Suprapubic skin (tissue), 4 donors: ENCODE results near the gene TTC28. TPM values are rescaled to one million over a fixed set of nuclear protein-coding genes. Genes with fewer than 3 reads are reported as not detected.

ENCODE experiments used
- DNase-seq, 2 donors: peaks; one replicate each; pipeline ENCODE4 v3.0.0-alpha.2; 2019; ENCODE audit warnings: low spot score in 2 of 2
- H3K27ac ChIP-seq: fragments of 200-600 bp; sonication (generic); one replicate; pipeline ENCODE4 v1.5.1; 2019
- H3K27me3 ChIP-seq: fragments of 200-600 bp; sonication (generic); one replicate; pipeline ENCODE4 v1.5.1; 2019
- H3K36me3 ChIP-seq: fragments of 200-600 bp; sonication (generic); one replicate; pipeline ENCODE4 v1.5.1; 2019
- H3K4me1 ChIP-seq: fragments of 200-600 bp; sonication (generic); one replicate; pipeline ENCODE4 v1.5.1; 2019
- H3K4me3 ChIP-seq: fragments of 200-600 bp; sonication (generic); one replicate; pipeline ENCODE4 v1.5.1; 2019; ENCODE audit warnings: mild to moderate bottlenecking
- H3K9me3 ChIP-seq: fragments of 200-600 bp; sonication (generic); one replicate; pipeline ENCODE4 v1.5.1; 2019
- CTCF ChIP-seq, 2 donors: fragments of 200-600 bp in 1 of 2; fragments of 450-650 bp in 1 of 2; sonication (generic) in 1 of 2; IDR thresholded peaks; one replicate each; pipeline ENCODE4 v1.5.1; 2016 to 2019; ENCODE audit warnings: antibody characterized with exemption in 2 of 2, mild to moderate bottlenecking in 1 of 2, moderate library complexity in 1 of 2
- EP300 ChIP-seq: sonication (generic); formaldehyde crosslinking; IDR thresholded peaks from one replicate; pipeline ENCODE4 v1.6.1; 2017; ENCODE audit warnings: antibody characterized with exemption
- POLR2A ChIP-seq, 2 donors: fragments of 450-650 bp; IDR thresholded peaks; one replicate each; pipeline ENCODE4 v1.6.1; 2017; ENCODE audit warnings: antibody characterized with exemption in 2 of 2, mild to moderate bottlenecking in 2 of 2, moderate library complexity in 2 of 2
- POLR2AphosphoS5 ChIP-seq, 3 donors: sonication (generic); formaldehyde crosslinking; IDR thresholded peaks; one replicate each; pipeline ENCODE4 v1.6.1; 2017; ENCODE audit warnings: antibody characterized with exemption in 3 of 3
- WGBS: methylation state at CpG from one replicate; pipeline ENCODE4 v1.1.5; 2018; 5-methylcytosine and 5-hydroxymethylcytosine counted together
- total RNA-seq, 4 donors: library from RNA; depleted of rRNA; stranded (reverse); fragments of >200 nt; gene quantifications; one replicate each; pipeline ENCODE4 v1.1.0, GENCODE V29; 2016

Gene TTC28
- total RNA-seq, 4 donors from 2014 or later, result 8.1 to 23.1 (median 11.7) TPM

DNA sequence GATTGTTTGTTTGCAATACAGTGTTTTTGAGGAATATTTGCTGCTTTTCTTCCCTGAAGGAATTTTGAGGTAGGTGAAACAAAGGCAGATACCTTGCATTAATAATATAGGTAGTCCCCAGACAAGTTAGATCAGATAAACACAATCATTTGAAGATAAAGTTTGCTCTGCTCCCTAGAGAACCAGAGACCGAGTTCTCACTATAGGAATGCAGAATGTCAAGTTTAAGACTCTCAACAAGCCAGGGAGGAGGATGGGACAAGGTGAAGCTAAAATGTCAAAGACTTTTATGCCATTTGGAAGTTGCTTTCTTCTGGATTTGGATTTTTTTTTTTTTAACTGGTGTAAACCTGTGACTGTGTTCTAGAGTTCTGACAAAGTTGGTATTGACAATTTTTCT, 364.7 kb downstream of the TTC28 start:
- no peak for DNase-seq
- no peak overlapping the region for H3K4me3 ChIP-seq
- TF ChIP-seq EP300 (no peak), POLR2AphosphoS5 (IDR thresholded peaks at IDR 0.05) (no peak), POLR2A (IDR thresholded peaks at IDR 0.05) (no peak), CTCF (IDR thresholded peaks at IDR 0.05) (no peak)
- no peak overlapping the region for H3K27ac ChIP-seq
- no peaks in the 10 kb centered on the region for H3K9me3 ChIP-seq
- H3K36me3 ChIP-seq, result no peaks in the 10 kb centered on the region
- H3K4me1 ChIP-seq, result peaks cover 1% of the 10 kb centered on the region
- H3K27me3 ChIP-seq, result no peaks in the 10 kb centered on the region
- 88% methylated on average over 1 of the region's 1 CpG for WGBS

GRCh38 chr22:28310299-28310698, 369.3 kb downstream of the TTC28 start:
- H3K4me1 ChIP-seq, result no peaks in the 10 kb centered on the region
- no peaks in the 10 kb centered on the region for H3K9me3 ChIP-seq
- TF ChIP-seq EP300 (no peak), POLR2AphosphoS5 (IDR thresholded peaks at IDR 0.05) (no peak), CTCF (IDR thresholded peaks at IDR 0.05) (no peak), POLR2A (IDR thresholded peaks at IDR 0.05) (no peak)
- no peaks in the 10 kb centered on the region for H3K36me3 ChIP-seq
- H3K27me3 ChIP-seq, result no peaks in the 10 kb centered on the region
- no peak overlapping the region for H3K4me3 ChIP-seq
- 88% methylated on average over 1 of the region's 1 CpG for WGBS
- H3K27ac ChIP-seq, result no peak overlapping the region
- DNase-seq, result no peak

DNA sequence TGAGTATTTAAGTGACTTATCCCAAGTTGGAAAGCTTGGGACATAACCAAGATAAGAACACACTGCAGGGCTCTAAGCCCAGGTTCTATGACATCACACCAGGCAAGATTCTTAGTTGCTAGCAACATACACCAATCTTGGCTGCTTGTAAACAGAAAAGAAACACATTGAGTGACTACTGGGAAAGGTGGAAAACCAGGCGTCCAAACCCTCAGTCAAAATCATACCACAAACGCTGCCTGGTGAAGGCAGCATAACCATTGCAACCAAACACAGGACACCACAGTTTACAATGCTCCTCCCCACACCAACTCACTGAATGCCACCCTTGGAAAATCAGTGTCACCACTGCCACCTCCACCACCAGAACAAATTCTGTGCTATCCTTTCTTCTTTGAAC, 379.9 kb downstream of the TTC28 start:
- Histone ChIP-seq H3K27ac (no peak overlapping the region), H3K4me3 (no peak overlapping the region), H3K9me3 (no peaks in the 10 kb centered on the region), H3K36me3 (no peaks in the 10 kb centered on the region), H3K4me1 (no peaks in the 10 kb centered on the region), H3K27me3 (no peaks in the 10 kb centered on the region)
- WGBS, result 49% methylated on average over 2 of the region's 2 CpGs
- no peak for DNase-seq
- TF ChIP-seq POLR2AphosphoS5 (IDR thresholded peaks at IDR 0.05) (no peak), CTCF (IDR thresholded peaks at IDR 0.05) (no peak), EP300 (no peak), POLR2A (IDR thresholded peaks at IDR 0.05) (no peak)

- no peak overlapping the region for H3K4me3 ChIP-seq
- TF ChIP-seq POLR2A (IDR thresholded peaks at IDR 0.05), result no peak
- no peak for TF ChIP-seq EP300
- TF ChIP-seq POLR2AphosphoS5 (IDR thresholded peaks at IDR 0.05), result no peak
- TF ChIP-seq CTCF (IDR thresholded peaks at IDR 0.05), result no peak
- no peak for DNase-seq
- no peak overlapping the region for H3K27ac ChIP-seq
- H3K4me1 ChIP-seq, result no peaks in the 10 kb centered on the region
- 85% methylated on average over 3 of the region's 3 CpGs for WGBS
- no peaks in the 10 kb centered on the region for H3K36me3 ChIP-seq
- no peaks in the 10 kb centered on the region for H3K27me3 ChIP-seq
- H3K9me3 ChIP-seq, result no peaks in the 10 kb centered on the region
These were observed 380.3 kb downstream of the TTC28 start for GRCh38 chr22:28299309-28299708.

DNA sequence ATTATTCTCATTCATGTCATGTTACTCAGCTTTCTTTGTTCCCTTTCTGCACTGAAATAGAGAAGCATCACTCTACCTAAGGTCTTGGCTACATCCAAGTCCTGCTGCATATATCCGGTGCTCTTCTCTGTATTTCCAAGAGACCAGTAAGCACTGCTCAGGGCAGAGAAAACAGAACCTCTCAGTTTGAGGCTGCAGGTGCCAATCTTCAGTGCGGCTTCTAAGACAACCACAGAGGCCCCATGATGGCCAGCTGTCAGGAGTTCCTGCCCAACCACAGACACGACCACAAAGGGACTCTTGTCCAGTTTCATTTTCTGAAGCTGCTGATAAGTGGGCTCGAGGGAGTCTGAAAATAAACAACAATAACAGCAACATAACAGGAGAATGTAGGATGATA, 382.1 kb downstream of the TTC28 start:
- H3K27me3 ChIP-seq, result no peaks in the 10 kb centered on the region
- WGBS, result 64% methylated on average over 4 of the region's 4 CpGs
- H3K4me3 ChIP-seq, result no peak overlapping the region
- H3K27ac ChIP-seq, result no peak overlapping the region
- DNase-seq, result no peak
- no peaks in the 10 kb centered on the region for H3K9me3 ChIP-seq
- H3K4me1 ChIP-seq, result no peaks in the 10 kb centered on the region
- H3K36me3 ChIP-seq, result no peaks in the 10 kb centered on the region
- TF ChIP-seq CTCF (IDR thresholded peaks at IDR 0.05) (no peak), EP300 (no peak), POLR2AphosphoS5 (IDR thresholded peaks at IDR 0.05) (no peak), POLR2A (IDR thresholded peaks at IDR 0.05) (no peak)
